Inflammatory macrophage (primary cell): ENCODE measurements around the gene AKNA.

Experiments
- DNase-seq, 2 donors: peaks; one replicate each; pipeline ENCODE4 v3.0.0-alpha.2; 2020 to 2022
- total RNA-seq, 18 experiments: gene quantifications; one replicate each; lab custom pipeline; 2026; ENCODE audit warnings: mixed read lengths in 6 of 18, inconsistent platforms in 2 of 18; lab: John Stamatoyannopoulos, UW

AKNA gene
- 7.9 to 58.3 (median 33.9) reads per million in 18 experiments for total RNA-seq

- peak; percentile 60 to 61 for DNase-seq
These were observed at the start of gene AKNA for GRCh38 chr9:114387680-114388356. AKNA (minus strand) TSS chr9:114387982; CDS start chr9:114381333, 6,649 bp downstream.

DNA sequence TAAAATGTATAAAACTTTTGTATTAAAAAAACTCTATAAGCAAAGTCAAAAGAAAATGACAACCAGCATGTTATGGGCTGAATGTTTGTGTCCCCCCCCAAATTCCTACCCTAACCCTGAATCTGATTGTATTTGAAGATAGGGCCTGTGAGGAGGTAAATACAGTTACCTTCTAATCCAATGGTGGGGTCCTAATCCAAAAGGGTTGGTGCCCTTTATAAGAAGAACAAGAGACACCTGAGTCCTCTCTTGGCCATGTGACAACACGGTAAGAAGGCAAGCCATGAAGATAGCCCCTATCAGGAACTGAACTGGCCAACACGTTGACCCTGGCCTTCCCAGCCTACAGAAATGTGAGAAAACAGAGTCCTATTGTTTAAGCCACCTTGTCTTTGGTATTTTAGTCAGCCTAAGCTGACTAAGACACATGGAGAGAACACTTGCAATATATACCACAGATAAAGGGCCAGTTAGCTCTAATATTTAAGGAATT is 49.7 kb upstream of the AKNA start:
- no peak for DNase-seq

- peak in 1 of 2 donors; percentile 35 for DNase-seq
These were observed 47.1 kb upstream of the AKNA start for GRCh38 chr9:114434878-114435311.

DNA sequence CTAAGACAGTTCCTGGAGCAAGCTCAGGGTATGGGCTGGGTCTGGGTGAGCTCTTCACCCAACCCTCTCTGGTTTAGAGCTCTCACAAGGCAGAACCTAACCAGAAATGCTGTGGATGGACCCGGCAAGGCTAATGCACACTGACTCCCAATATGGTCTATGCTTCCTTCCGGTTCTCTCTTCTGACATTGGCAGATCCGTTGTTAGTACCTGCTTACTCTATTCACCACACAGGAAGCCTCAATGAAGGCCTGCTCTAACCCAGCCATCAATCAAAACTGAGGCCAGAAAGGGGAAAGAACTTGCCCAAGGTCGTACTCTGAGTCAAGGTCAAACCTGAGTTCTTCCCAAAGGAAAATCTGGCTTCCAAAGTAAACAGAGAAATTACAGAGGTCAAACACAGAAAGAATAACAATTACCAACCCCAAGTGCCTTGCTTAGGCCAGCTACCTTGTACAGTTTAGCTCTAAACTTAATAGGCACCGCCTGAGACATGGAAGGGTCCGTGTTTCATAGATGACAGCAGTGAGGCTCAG is 46.0 kb upstream of the AKNA start:
- DNase-seq: no peak

GRCh38 chr9:114433086-114433485 is 45.3 kb upstream of the AKNA start:
- DNase-seq: no peak

DNA sequence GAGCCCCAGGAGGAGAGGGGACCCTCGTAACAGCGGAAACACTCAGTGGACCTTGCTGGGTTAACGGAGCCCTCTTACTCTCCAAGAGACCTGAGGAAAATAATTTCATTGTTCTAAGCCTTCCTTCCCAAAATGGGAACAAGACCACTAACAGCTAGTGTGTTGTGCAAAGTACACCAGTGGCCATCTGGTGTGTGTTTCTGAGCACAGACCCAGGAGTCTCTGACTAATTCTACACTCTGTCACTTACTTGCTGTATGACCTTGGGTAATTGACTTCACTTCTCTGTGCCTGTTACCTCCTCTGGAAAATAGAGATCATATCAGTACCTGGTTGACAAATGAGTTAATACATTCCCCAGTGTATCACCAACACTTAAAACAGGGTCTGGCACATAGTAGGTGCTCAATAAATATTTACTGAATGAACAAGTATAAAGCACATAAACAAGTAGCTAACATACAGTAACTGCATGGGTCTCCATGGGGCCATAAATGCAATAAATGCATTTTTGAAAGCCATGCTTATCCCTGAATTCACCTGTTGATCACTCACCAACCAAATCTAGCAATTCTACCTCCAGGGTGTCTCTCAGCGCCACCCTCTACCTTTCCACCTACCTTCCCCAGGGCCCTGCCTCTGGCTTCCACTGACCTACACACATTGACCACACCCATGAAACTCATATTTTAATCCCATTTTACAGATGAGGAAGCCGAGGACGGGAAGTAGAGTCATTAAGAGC is 44.7 kb upstream of the AKNA start:
- no peak for DNase-seq

- no peak for DNase-seq
These were observed 44.0 kb upstream of the AKNA start for GRCh38 chr9:114431770-114432169.

GRCh38 chr9:114431003-114431402 is 43.2 kb upstream of the AKNA start:
- no peak for DNase-seq

DNA sequence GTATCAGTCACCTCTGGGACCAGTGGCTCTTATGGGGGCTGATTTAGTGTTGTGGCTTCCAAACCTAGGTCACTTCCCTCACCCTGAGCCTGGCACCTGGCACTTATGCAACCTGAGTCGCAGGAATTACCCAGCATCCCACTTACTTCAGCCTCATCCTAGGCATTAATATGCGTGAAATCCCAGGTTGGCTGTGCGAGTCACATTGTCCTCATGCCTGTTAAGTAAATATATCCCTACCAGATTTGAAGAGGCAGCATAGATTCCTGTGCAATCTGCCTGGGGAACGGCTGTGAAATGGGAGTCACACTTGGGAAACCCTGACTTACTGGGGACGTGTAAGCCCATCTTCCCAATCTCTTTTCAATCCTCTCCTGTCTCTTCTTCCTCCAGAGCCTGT is 42.7 kb upstream of the AKNA start:
- DNase-seq: no peak

DNA sequence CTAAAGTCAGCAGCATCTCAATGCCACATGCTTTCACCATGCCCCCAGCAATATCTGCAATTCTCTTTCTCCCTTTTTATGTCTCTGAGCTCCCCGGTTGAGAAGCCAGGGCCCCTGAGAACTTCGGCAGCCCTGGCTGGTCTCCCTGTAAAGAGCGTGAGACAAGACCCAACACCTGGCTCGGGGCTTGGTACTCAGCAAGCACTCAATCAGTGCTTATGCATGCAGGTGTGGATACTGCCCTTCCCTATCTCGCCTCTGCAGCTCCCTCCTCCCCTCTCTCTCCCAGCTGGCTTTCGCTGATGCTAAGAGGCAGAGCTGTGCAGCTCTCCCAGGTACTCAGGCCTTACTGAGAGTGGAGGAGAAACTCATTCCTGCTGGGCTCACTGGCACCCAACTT is 41.7 kb upstream of the AKNA start:
- no peak for DNase-seq

DNA sequence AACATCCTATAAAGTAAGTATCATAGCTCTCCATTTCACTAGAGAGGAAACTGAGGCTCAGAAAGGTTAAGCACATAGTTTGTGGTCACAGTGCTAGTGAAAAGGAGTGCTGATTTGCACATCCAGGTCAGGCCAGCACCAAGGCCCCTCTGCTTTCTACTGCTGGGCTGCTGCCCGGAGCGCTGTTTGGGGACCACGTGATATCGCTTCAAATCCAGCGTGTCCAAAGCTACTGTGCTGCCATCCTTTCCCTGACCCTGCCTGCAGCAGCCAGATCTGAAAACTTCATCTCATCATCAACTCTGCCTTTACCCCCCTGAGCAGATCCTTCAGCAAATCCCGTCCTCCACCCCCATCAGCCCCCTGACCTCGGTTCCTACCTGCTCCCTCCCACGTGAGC is 40.7 kb upstream of the AKNA start:
- no peak for DNase-seq

- DNase-seq: no peak
These were observed 39.9 kb upstream of the AKNA start for GRCh38 chr9:114427644-114428043.

DNA sequence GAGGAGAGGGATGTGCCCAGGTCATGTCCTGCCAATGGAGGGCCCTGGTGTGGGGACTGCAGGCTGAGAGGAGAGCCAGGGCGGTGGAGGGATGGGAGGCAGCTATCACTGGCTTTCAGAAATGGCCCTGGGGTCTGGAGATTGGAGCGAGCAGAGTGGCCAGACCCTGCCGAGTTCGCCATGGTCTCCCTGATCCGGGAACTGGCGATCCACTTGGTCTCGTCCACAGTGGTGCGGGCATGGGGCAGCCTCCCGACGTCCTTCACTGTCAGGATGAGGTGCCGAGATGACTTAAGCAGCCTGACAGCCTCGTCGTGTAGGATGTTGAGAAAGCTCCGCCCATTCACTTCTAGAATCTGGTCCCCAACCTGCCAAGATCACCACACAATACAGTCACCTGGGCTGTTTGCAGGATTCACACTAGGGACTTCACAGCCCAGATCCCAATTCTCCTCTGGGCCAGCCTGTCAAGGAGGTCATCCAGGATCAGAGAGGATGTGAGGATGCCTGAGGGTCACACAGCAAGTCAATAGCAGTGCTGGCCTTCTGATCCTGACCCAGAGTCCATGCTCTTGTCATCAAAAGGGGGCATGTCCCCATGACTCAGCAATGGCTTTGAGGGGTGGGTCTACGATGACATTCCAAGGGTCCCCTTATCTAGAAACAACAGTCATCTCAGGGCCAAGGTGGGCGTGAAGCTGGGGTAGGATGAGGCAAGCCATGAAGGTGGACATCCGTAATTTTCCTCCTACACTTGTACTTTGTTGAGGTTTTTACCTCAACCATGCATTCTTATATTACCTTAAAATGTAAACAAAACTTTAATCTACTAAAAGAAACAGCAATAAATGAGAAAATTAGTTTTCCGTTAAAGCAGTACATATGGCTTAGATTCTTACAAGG is 38.5 kb upstream of the AKNA start:
- DNase-seq: no peak

DNA sequence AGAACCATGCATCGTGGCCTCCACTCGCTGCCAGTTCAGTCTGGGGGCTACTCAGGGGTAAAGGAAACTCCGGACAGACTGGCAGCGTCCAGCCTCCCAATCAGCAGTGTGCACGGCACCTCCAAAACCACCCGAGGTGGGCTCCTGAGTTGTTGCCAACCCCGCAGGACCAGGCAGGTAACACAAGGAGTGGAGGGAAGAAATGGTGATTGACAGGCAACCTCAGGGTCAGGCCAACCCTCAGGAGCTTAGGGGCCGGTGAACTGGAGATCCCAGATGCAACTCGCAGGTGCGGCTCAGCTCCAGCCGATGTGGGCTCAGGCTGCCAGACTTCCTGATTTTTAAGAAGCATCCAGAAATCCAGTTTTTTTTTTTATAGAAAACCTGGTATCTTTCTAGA is 37.3 kb upstream of the AKNA start:
- no peak for DNase-seq

GRCh38 chr9:114424126-114424525 is 36.3 kb upstream of the AKNA start:
- DNase-seq: no peak

- no peak for DNase-seq
These were observed 35.4 kb upstream of the AKNA start for GRCh38 chr9:114423181-114423580.

DNA sequence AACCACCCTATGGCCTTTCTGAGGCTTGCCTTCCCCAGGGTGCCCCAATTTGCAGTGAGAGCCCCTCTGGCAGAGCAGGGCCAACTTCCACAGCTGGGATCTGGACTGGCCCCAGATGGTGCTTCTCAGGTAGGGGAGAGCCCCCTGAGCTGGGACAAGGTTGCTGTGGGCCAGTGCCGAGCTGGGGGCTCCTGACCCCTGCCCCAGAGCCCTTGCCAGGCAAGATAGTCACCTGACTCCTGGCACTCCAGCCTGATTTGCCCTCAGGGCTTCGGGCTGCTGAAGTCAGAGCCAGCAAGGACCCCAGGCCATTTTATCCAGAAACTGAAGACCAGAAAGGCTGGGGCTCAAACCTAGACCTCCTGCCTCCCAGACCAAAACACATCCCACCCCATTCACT is 33.4 kb upstream of the AKNA start:
- no peak for DNase-seq

GRCh38 chr9:114419796-114420195 is 32.0 kb upstream of the AKNA start:
- no peak for DNase-seq

DNA sequence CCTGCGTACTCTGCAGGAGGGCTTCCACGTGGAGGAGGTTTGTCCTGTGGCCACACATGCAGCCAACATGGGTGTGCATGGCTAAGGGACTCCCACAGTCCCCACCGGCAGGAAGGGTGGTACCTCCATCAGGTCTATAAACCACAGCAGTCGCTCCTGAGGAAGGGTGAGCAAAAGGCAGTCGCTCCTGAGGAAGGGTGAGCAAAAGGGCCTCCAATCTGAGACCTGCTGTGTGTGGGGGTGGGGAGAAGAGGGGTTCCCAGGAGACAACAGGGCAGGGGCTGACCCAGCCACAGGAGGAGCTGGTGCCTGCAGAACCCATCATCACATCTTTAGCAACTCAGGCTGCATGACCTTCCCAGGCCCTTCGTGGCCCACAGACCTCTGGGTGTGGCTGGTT is 30.3 kb upstream of the AKNA start:
- DNase-seq: no peak

DNA sequence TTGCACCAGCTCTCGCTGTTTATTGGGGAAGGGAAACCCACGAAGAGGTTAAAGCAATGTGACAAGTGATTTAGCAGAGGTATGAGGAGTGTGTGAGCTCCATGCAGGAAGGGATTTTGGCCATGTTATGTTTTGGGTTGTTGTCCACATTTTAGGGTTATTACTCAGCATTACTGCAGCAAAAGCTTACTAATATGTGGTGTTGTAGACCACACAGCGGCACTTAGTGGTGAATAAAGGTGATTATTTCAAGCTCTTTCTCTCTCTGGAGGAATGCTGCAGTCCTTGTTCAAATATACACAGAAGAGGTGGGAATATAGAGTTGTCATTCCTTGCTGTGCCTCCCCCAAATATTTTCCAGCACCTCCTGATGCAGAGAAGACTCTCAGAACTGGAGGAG is 29.7 kb upstream of the AKNA start:
- DNase-seq: no peak

DNA sequence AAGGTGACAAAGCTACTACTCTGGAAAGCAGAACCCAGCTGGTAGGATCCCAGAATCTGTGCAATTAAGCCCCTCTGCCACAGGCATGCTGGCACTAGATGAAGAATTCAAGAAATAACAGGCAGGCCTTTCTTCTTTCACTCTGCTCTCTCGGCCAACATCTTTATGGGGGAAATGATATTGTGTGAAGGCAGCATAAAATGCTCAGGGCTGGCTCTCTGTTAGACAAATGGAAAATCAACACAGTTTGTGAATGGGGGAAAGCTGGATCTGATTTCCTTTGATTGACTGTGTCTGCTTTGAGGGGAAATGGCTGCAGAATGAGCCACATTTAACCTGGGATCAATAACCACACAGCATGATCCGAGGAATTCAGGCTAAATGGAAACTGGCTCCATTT is 29.1 kb upstream of the AKNA start:
- no peak for DNase-seq

- DNase-seq: peak; percentile 91 to 93
These were observed 28.5 kb upstream of the AKNA start for GRCh38 chr9:114416290-114416689.

- DNase-seq: peak in 1 of 2 donors; percentile 42
These were observed 26.6 kb upstream of the AKNA start for GRCh38 chr9:114414346-114414745.
